ENCODE results near the gene COL9A3.
A peak's percentile ranks its signal among the peaks of the same experiment; 100 is the strongest.

COL9A3 gene

DNA sequence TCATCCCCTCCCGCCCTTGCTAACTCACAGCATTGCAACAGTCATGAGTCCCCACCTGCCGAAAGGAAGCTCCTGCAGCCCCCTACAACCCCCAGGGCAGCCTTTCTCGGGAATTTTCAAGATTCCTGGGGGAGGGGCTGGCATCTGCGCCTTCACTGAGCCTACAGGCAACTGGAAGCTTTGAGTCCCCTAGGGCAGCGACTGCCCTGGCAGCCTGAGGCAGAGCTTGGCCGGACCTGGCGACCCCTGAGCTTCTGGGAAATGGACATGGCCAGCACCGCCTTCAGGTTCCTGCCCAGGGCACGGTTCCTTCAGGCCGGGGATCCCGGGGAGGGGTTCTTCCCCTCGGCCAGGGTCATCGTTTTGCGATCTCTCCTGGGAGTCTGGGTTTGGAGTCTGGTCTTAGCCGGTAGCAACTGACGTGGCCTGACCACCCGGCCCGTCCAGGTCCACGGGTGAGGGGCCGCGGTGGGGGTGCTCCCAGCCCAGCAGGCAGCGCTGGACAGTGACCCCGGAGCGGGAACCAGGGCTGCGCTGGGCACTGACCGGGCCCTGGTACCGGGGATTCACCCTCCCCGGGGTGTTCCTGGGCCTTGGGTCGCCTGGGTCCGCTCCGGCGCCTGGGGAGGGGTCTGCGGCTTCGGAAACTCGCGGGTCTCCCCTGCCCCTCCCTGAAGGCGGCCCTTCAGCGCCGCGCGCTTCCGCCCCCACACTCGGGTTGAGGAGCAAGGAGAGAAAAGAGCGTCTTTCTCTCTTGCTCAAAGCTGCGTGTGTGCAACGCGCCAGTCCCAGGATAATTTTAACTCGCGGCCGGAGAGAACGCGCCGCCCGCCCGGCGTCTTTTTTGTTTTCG, 593 bp upstream of the COL9A3 start:
- Histone ChIP-seq H3K27ac (ENCODE audit: low read depth, low read length) (peak overlapping the region; percentile 94), H2AK5ac (ENCODE audit: low read length) (peak overlapping the region; percentile 75), H4K12ac (ENCODE audit: low read depth, low read length) (peak overlapping the region; percentile 73), H3K4ac (ENCODE audit: low read depth, low read length) (peak overlapping the region; percentile 74), H3K9me3 (ENCODE audit: insufficient read depth, low read depth, low read length) (no peaks in the 10 kb centered on the region), H4K91ac (ENCODE audit: low read depth, low read length) (peak overlapping the region; percentile 99), H3K79me1 (ENCODE audit: low read length) (peaks cover 31% of the 10 kb centered on the region), H4K8ac (ENCODE audit: low read depth, low read length) (peak overlapping the region; percentile 93), H3K36me3 (ENCODE audit: control insufficient read depth in 1 of 2, insufficient read depth in 2 of 2, low read length in 2 of 2) (peaks cover 33 to 37% of the 10 kb centered on the region in 2 experiments), H3K27me3 (ENCODE audit: insufficient read depth, low read length) (no peaks in the 10 kb centered on the region), H3K79me2 (ENCODE audit: control insufficient read depth, insufficient read depth, low read length, poor library complexity) (peaks cover 13% of the 10 kb centered on the region), H3K14ac (ENCODE audit: low read length) (peak overlapping the region; percentile 86), H3K4me1 (ENCODE audit: control insufficient read depth in 1 of 2, insufficient read depth in 2 of 2, low read length in 2 of 2) (peaks cover 38 to 55% of the 10 kb centered on the region in 2 experiments), H3K9ac (ENCODE audit: low read length) (peak overlapping the region; percentile 73), H2AFZ (ENCODE audit: insufficient read depth, low read length, poor library complexity) (peak overlapping the region; percentile 76), H2BK5ac (ENCODE audit: low read depth, low read length, poor library complexity) (peak overlapping the region; percentile 91), H3K23ac (ENCODE audit: low read length) (no peak overlapping the region), H3K4me2 (ENCODE audit: low read length) (peak overlapping the region; percentile 92), H3K4me3 (ENCODE audit: low read depth, low read length) (peak overlapping the region; percentile 65), H3K18ac (ENCODE audit: low read length) (peak overlapping the region; percentile 93), H2BK12ac (ENCODE audit: low read length) (peak overlapping the region; percentile 75), H2BK120ac (ENCODE audit: insufficient read depth, low read length, poor library complexity) (peak overlapping the region; percentile 98)
- no CpG with 5 or more reads among the region's 57 CpGs for WGBS (ENCODE audit: extremely low coverage, insufficient coverage, insufficient read length)
- peak in 1 of 2 donors; percentile 42 for DNase-seq

DNA sequence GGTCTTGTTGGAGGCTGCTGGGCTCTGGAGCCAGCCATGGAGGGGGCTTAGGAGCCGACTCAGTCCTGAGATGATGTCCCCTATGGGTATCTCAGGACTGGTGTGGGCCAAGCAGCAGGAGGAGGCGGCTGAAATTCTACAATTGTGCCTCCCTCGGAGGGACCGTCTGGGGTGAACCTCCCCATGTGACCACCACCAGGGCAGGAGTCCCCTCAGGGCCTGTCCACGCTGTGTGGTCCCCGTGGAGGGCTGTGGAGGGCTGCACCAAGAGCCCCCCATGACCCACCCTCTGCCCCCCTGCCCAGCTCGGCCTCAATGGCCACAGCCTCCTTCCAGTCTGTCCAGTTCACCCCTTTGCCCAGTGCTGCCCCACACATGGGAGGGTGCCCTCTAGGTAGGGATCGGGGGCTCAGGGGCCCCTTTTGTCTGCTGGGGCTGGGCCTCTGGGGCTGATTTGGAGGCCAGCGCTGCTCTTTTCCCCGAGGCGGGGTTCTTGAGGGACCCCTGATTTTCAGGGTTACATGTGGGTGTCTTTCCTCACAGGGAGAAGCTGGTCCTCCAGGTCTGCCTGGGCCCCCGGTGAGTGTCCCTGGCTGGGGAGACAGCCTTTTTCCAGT, 1.2 kb downstream of the COL9A3 start:
- no CpG with 5 or more reads among the region's 12 CpGs for WGBS (ENCODE audit: extremely low coverage, insufficient coverage, insufficient read length)
- no peak overlapping the region for H2AFZ ChIP-seq (ENCODE audit: insufficient read depth, low read length, poor library complexity)

DNA sequence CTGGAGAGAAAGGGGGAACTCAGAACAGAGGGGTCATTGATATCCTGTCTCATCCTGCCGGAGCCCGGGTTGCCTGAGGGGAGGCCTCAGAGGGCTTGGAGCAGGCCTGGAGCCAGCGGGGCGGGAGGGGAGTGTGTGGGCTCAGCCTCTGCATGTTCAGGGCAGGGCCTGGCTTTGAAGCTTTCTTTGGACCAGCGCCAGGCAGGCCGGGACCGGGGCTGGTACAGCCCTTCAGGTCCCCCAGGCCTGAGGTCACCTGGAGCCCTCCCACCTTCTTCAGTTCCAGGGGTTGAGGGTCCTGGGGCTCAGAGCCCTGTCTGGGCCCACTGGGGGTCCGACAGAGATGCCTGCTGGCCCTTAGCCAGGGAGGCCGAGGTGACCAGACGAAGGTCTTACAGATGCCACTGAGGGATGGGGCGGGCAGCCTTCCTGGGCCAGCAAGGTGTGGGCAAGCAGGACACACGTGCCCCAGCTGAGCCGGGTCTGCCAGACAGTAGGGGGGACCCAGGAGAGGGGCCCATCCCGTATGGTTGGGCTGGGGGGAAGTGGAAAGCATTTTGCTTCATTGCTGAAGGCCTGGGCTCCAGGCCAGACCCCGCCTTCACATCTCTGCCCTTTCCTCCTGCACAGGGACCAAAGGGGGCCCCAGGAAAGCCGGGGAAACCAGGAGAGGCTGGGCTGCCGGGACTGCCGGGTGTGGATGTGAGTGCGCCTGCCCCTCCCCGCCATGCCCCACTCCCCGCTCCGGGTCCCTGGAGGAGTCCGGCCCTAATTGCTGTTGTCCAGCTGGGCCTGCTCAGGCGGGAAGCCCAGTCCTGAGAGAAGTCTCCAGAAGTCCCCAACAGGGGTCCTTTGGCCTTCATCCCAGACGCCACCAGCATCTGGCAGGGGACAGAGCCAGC, 2.0 kb downstream of the COL9A3 start:
- no peak overlapping the region for H3K23ac ChIP-seq (ENCODE audit: low read length)
- H3K27me3 ChIP-seq (ENCODE audit: insufficient read depth, low read length) = no peaks in the 10 kb centered on the region
- no peak for DNase-seq
- H4K12ac ChIP-seq (ENCODE audit: low read depth, low read length) = no peak overlapping the region
- peak overlapping the region; percentile 2 for H4K8ac ChIP-seq (ENCODE audit: low read depth, low read length)
- H3K79me2 ChIP-seq (ENCODE audit: control insufficient read depth, insufficient read depth, low read length, poor library complexity) = peaks cover 13% of the 10 kb centered on the region
- peak overlapping the region; percentile 46 for H3K4me2 ChIP-seq (ENCODE audit: low read length)
- H3K4me1 ChIP-seq (ENCODE audit: control insufficient read depth in 1 of 2, insufficient read depth in 2 of 2, low read length in 2 of 2) = peaks cover 35 to 55% of the 10 kb centered on the region in 2 experiments
- no peaks in the 10 kb centered on the region for H3K9me3 ChIP-seq (ENCODE audit: insufficient read depth, low read depth, low read length)
- peak overlapping the region; percentile 35 for H3K18ac ChIP-seq (ENCODE audit: low read length)
- no peak overlapping the region for H2AFZ ChIP-seq (ENCODE audit: insufficient read depth, low read length, poor library complexity)
- no peak overlapping the region for H3K4ac ChIP-seq (ENCODE audit: low read depth, low read length)
- H3K4me3 ChIP-seq (ENCODE audit: low read depth, low read length) = peak overlapping the region; percentile 12
- H2BK12ac ChIP-seq (ENCODE audit: low read length) = peak overlapping the region; percentile 12
- H2AK5ac ChIP-seq (ENCODE audit: low read length) = peak overlapping the region; percentile 31
- H3K79me1 ChIP-seq (ENCODE audit: low read length) = peaks cover 29% of the 10 kb centered on the region
- peak overlapping the region; percentile 27 for H3K14ac ChIP-seq (ENCODE audit: low read length)
- peak overlapping the region; percentile 18 for H2BK120ac ChIP-seq (ENCODE audit: insufficient read depth, low read length, poor library complexity)
- H3K9ac ChIP-seq (ENCODE audit: low read length) = no peak overlapping the region
- peak overlapping the region; percentile 30 for H4K91ac ChIP-seq (ENCODE audit: low read depth, low read length)
- H3K36me3 ChIP-seq (ENCODE audit: control insufficient read depth in 1 of 2, insufficient read depth in 2 of 2, low read length in 2 of 2) = peaks cover 26 to 28% of the 10 kb centered on the region in 2 experiments
- WGBS (ENCODE audit: extremely low coverage, insufficient coverage, insufficient read length) = no CpG with 5 or more reads among the region's 25 CpGs
- H2BK5ac ChIP-seq (ENCODE audit: low read depth, low read length, poor library complexity) = peak overlapping the region; percentile 4
- no peak overlapping the region for H3K27ac ChIP-seq (ENCODE audit: low read depth, low read length)

More for the DNA sequence above, 1.2 kb downstream of the COL9A3 start:
- Histone ChIP-seq H2BK120ac (ENCODE audit: insufficient read depth, low read length, poor library complexity) (peak overlapping the region; percentile 55), H3K79me1 (ENCODE audit: low read length) (peaks cover 29% of the 10 kb centered on the region), H3K9me3 (ENCODE audit: insufficient read depth, low read depth, low read length) (no peaks in the 10 kb centered on the region), H3K36me3 (ENCODE audit: control insufficient read depth in 1 of 2, insufficient read depth in 2 of 2, low read length in 2 of 2) (peaks cover 24 to 26% of the 10 kb centered on the region in 2 experiments), H3K79me2 (ENCODE audit: control insufficient read depth, insufficient read depth, low read length, poor library complexity) (peaks cover 13% of the 10 kb centered on the region), H3K9ac (ENCODE audit: low read length) (no peak overlapping the region), H3K4me1 (ENCODE audit: control insufficient read depth in 1 of 2, insufficient read depth in 2 of 2, low read length in 2 of 2) (peaks cover 35 to 55% of the 10 kb centered on the region in 2 experiments), H4K91ac (ENCODE audit: low read depth, low read length) (peak overlapping the region; percentile 91), H3K14ac (ENCODE audit: low read length) (peak overlapping the region; percentile 88), H3K18ac (ENCODE audit: low read length) (peak overlapping the region; percentile 78), H3K4me3 (ENCODE audit: low read depth, low read length) (no peak overlapping the region), H3K4me2 (ENCODE audit: low read length) (peak overlapping the region; percentile 46), H4K8ac (ENCODE audit: low read depth, low read length) (peak overlapping the region; percentile 13), H3K23ac (ENCODE audit: low read length) (no peak overlapping the region), H2BK5ac (ENCODE audit: low read depth, low read length, poor library complexity) (peak overlapping the region; percentile 22), H3K4ac (ENCODE audit: low read depth, low read length) (peak overlapping the region; percentile 26), H3K27me3 (ENCODE audit: insufficient read depth, low read length) (no peaks in the 10 kb centered on the region), H2AK5ac (ENCODE audit: low read length) (peak overlapping the region; percentile 22), H3K27ac (ENCODE audit: low read depth, low read length) (peak overlapping the region; percentile 23), H4K12ac (ENCODE audit: low read depth, low read length) (no peak overlapping the region), H2BK12ac (ENCODE audit: low read length) (peak overlapping the region; percentile 68)
- no peak for DNase-seq
